Measurements from ENCODE around the gene TUBB1. TPM values are rescaled to one million over a fixed set of nuclear protein-coding genes. Genes with fewer than 3 reads are reported as not detected.
"Not testable (repeated sequence)": the region's sequence is repeated elsewhere in the genome, so short reads cannot be mapped to it uniquely, and the experiment has no call there.

The TUBB1 gene
- total RNA-seq, 2 experiments from 2014 or later = not detected

- no peaks in the 10 kb centered on the region for H3K27me3 Mint-ChIP-seq
- H3K36me3 Mint-ChIP-seq = peaks cover 7% of the 10 kb centered on the region
- ATAC-seq (peak; percentile 34), DNase-seq (peak; percentile 62)
- H3K27ac Mint-ChIP-seq = peak overlapping the region; percentile 81
- CTCF ChIA-PET = interaction anchor here (1.0 kb wide), 1 partner anchor 217 kb away, joined by 3 read pairs; no protein-coding TSS in a partner anchor
- H3K4me3 Mint-ChIP-seq = peak overlapping the region; percentile 68
- peaks cover 38% of the 10 kb centered on the region for H3K4me1 Mint-ChIP-seq
- H3K9me3 Mint-ChIP-seq (ENCODE audit: low read depth) = no peaks in the 10 kb centered on the region
Observed at GRCh38 chr20:59004763-59005522, 14.3 kb upstream of the TUBB1 start.

GRCh38 chr20:59005523-59006166 lies 13.6 kb upstream of the TUBB1 start:
- Mint-ChIP-seq H3K4me3 (peak overlapping the region; percentile 68), H3K27me3 (no peaks in the 10 kb centered on the region), H3K9me3 (ENCODE audit: low read depth) (no peaks in the 10 kb centered on the region), H3K4me1 (peaks cover 41% of the 10 kb centered on the region), H3K27ac (peak overlapping the region; percentile 81), H3K36me3 (peaks cover 4% of the 10 kb centered on the region)
- no peak for DNase-seq
- no peak for ATAC-seq
- CTCF ChIA-PET = interaction anchor here (1.0 kb wide), 1 partner anchor 217 kb away, joined by 3 read pairs; no protein-coding TSS in a partner anchor

- Mint-ChIP-seq H3K4me1 (peaks cover 46% of the 10 kb centered on the region), H3K4me3 (peak overlapping the region; percentile 68), H3K27me3 (no peaks in the 10 kb centered on the region), H3K36me3 (peaks cover 4% of the 10 kb centered on the region), H3K27ac (peak overlapping the region; percentile 68), H3K9me3 (ENCODE audit: low read depth) (no peaks in the 10 kb centered on the region)
- ATAC-seq (peak; percentile 22), DNase-seq (no peak)
- CTCF ChIA-PET = no interaction called here
Observed at GRCh38 chr20:59006167-59006863, 12.9 kb upstream of the TUBB1 start.

- Mint-ChIP-seq H3K36me3 (peaks cover 3% of the 10 kb centered on the region), H3K4me3 (peak within 1 kb of the TSS; percentile 68), H3K27ac (peak within 1 kb of the TSS; percentile 68), H3K27me3 (no peaks in the 10 kb centered on the region), H3K4me1 (peaks cover 53% of the 10 kb centered on the region), H3K9me3 (ENCODE audit: low read depth) (no peaks in the 10 kb centered on the region)
- CTCF ChIA-PET = no interaction called here
- peak; percentile 61 for DNase-seq
- ATAC-seq = peak; percentile 87
Observed at GRCh38 chr20:59006864-59007664, 12.2 kb upstream of the TUBB1 start, which contains the start of gene CTSZ. TSS of gene CTSZ (minus strand) at chr20:59007254. CDS start at chr20:59007128, 126 bp downstream.

- Mint-ChIP-seq H3K27me3 (no peaks in the 10 kb centered on the region), H3K27ac (peak overlapping the region; percentile 54), H3K4me1 (peaks cover 52% of the 10 kb centered on the region), H3K9me3 (ENCODE audit: low read depth) (no peaks in the 10 kb centered on the region), H3K36me3 (no peaks in the 10 kb centered on the region), H3K4me3 (peak overlapping the region; percentile 50)
- ATAC-seq (no peak), DNase-seq (no peak)
- CTCF ChIA-PET = no interaction called here
Observed at GRCh38 chr20:59007665-59008511, 11.3 kb upstream of the TUBB1 start.

- Mint-ChIP-seq H3K4me1 (peaks cover 53% of the 10 kb centered on the region), H3K27ac (no peak overlapping the region), H3K9me3 (ENCODE audit: low read depth) (no peaks in the 10 kb centered on the region), H3K4me3 (no peak overlapping the region), H3K27me3 (no peaks in the 10 kb centered on the region), H3K36me3 (no peaks in the 10 kb centered on the region)
- ATAC-seq (no peak), DNase-seq (no peak)
- CTCF ChIA-PET = no interaction called here
Observed at GRCh38 chr20:59008715-59009336, 10.4 kb upstream of the TUBB1 start.

GRCh38 chr20:59010321-59010994 lies 8.8 kb upstream of the TUBB1 start:
- Mint-ChIP-seq H3K4me3 (no peak overlapping the region), H3K9me3 (ENCODE audit: low read depth) (no peaks in the 10 kb centered on the region), H3K27ac (no peak overlapping the region), H3K36me3 (no peaks in the 10 kb centered on the region), H3K4me1 (peaks cover 48% of the 10 kb centered on the region), H3K27me3 (no peaks in the 10 kb centered on the region)
- DNase-seq = no peak
- CTCF ChIA-PET = interaction anchor here (0.7 to 1.0 kb wide), 3 partner anchors 22 to 488 kb away, joined by 3 to 5 read pairs (median 3); partner anchors contain the start of gene ATP5F1E
- no peak for ATAC-seq

GRCh38 chr20:59010995-59011873 lies 8.0 kb upstream of the TUBB1 start:
- no peaks in the 10 kb centered on the region for H3K9me3 Mint-ChIP-seq (ENCODE audit: low read depth)
- CTCF ChIA-PET = interaction anchor here (0.7 to 1.0 kb wide), 3 partner anchors 21 to 487 kb away, joined by 3 to 5 read pairs (median 3); partner anchors contain the start of gene ATP5F1E
- DNase-seq (peak; percentile 75), ATAC-seq (peak; percentile 32)
- no peak overlapping the region for H3K4me3 Mint-ChIP-seq
- H3K36me3 Mint-ChIP-seq = no peaks in the 10 kb centered on the region
- peak overlapping the region; percentile 54 for H3K27ac Mint-ChIP-seq
- no peaks in the 10 kb centered on the region for H3K27me3 Mint-ChIP-seq
- H3K4me1 Mint-ChIP-seq = peaks cover 47% of the 10 kb centered on the region

- H3K27ac Mint-ChIP-seq; H3K27me3 Mint-ChIP-seq; H3K9me3 Mint-ChIP-seq (ENCODE audit: low read depth); ATAC-seq; CTCF ChIA-PET; H3K4me3 Mint-ChIP-seq; DNase-seq; H3K36me3 Mint-ChIP-seq: not testable (repeated sequence)
- peaks cover 51% of the 10 kb centered on the region for H3K4me1 Mint-ChIP-seq
Observed at GRCh38 chr20:59011874-59012157, 7.4 kb upstream of the TUBB1 start.

- no peaks in the 10 kb centered on the region for H3K36me3 Mint-ChIP-seq
- H3K27ac Mint-ChIP-seq = no peak overlapping the region
- no peaks in the 10 kb centered on the region for H3K27me3 Mint-ChIP-seq
- no peak overlapping the region for H3K4me3 Mint-ChIP-seq
- ATAC-seq (no peak), DNase-seq (peak; percentile 36)
- H3K9me3 Mint-ChIP-seq (ENCODE audit: low read depth) = no peaks in the 10 kb centered on the region
- peaks cover 53% of the 10 kb centered on the region for H3K4me1 Mint-ChIP-seq
- CTCF ChIA-PET = interaction anchor here (0.9 to 1.4 kb wide), 2 partner anchors 18 to 19 kb away, joined by 3 read pairs; partner anchors contain the start of gene ATP5F1E
Observed at GRCh38 chr20:59013031-59013951, 5.9 kb upstream of the TUBB1 start.

Data from activated CD8-positive, alpha-beta memory T cell treated with anti-CD3 and anti-CD28 coated beads, Interleukin-2, amount 10 ng/mL, durations not matched to agents 7 days and 5 days (primary cell).